HG02943 (cell line): ENCODE results near the gene GRID2.
"Not testable (repeated sequence)": the region's sequence is repeated elsewhere in the genome, so short reads cannot be mapped to it uniquely, and the experiment has no call there.

Source experiments
- ATAC-seq: cut with Tn5 transposase; IDR thresholded peaks from one replicate; pipeline ENCODE4 v1.9.1; 2021; ENCODE audit warnings: mild to moderate bottlenecking, low read depth, moderate library complexity; ENCODE audit not compliant: unreplicated experiment

GRID2 gene

DNA sequence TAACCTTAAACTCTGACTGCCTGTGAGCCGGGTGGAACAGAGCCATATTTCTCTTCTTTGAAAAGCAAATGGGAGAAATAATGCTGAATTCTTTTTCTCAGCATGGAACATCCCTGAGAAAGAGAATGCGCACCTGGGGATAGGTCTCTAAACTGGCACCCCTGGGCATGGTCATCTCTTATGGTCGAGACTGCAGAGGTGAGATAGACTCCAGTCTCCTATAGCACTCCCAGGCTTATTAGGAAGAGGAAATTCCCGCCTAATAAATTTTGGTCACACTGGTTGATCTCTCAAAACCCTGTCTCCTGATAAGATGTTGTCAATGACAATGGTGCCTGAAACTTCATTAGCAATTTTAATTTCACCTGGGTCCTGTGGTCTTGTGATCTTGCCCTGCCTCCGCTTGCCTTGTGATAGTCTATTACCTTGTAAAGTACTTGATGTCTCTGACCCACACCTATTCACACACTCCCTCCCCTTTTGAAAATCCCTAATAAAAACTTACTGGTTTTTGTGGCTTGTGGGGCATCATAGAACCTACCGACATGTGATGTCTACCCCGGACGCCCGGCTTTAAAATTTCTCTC lies 1062.5 kb downstream of the GRID2 start:
- not testable (repeated sequence) for ATAC-seq

DNA sequence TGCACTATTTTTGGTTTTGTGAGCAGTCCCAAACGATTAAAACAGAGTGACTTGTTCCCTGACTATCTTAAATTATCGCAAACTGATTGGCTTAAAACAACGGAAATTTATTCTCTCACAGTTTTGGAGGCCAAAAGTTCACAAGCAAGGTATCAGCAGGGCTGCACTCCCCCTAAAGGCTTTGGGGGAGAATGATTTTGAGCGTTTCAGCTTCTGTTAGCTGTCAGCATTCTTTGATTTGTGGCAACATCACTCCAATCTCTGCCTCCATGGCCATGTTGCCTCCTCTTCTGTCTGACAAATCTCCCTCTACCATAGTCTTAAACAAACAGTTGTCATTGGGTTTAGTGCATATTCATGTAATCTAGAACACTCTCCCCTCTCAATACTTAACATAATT lies 1065.2 kb downstream of the GRID2 start:
- no peak for ATAC-seq

DNA sequence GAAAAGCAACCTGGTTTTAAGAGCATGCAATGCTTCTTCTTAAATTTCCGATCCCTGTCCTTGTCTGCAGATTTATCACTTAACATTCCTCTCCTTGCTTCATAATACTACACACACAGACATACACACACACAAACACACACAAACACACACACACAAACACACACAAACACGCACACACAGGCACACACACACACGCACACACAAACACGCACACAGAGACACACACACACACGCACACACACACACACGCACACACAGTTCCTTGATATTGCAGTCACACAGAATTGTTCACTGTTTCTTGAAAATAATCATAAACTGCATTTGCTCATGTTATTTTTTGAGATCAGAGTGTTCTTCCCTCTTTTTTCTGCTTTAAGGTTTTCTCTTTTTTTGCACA lies 1066.5 kb downstream of the GRID2 start:
- ATAC-seq, result no peak

DNA sequence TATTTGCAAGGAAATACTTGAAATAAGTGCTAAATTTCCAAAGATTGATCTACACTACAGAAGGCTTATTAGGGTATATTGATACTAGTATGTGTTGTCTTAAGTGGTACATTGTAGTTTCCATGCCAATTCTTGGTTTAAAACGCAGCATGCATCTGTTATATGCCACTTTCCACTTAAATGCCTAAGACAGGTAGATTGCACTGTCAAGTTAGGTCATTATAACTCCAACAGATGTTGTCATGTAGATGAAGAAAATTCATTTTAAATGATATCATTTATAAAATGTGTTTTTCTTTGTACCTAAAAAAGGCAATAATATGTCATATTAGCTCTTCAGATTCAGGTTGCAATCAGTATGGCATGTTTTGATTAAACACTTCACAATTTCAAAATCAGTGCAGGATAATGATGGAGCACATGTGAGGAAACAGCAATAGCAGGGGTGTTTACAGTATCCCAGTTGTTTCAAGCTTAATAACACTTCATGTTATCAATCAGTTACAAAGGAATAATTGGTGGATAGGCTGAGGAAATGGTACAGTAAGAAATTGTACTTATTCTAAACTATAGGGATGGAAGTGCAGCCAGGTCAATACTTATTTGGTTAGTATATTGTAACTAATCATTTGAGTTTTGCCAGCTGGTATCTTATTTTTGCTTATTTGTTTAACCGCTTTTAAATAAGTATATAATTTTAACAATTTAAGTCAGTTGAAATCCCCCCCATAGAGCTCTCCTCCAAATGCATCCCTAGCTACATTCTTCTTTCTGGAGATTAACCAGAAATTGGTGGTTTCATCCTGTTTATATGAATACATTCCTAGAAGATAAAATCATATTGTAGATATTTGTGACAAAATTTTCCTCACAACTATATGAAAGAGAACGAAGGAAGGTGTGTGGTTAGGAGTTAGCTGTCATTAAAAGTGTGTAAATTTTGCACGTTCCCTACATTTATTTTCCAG lies 1070.4 kb downstream of the GRID2 start:
- ATAC-seq, result no peak

DNA sequence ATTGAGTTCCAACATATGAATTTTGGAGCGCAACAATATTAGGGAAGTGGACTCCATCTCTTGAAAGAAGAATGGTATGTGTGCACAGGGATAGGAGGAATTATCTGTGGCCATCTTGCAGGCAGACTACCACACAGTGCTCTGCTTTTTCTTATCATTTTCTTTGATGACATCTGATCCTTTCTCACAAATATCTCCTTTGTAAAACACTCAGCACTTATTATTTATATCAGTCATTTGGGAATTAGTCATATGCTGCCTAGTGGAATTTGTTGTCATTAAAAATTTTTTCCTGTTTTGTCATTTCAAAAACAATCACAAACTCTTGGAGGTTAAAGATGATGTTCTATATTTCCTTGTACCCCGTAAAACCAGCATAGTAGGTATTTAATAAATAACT lies 1080.5 kb downstream of the GRID2 start:
- ATAC-seq, result no peak

DNA sequence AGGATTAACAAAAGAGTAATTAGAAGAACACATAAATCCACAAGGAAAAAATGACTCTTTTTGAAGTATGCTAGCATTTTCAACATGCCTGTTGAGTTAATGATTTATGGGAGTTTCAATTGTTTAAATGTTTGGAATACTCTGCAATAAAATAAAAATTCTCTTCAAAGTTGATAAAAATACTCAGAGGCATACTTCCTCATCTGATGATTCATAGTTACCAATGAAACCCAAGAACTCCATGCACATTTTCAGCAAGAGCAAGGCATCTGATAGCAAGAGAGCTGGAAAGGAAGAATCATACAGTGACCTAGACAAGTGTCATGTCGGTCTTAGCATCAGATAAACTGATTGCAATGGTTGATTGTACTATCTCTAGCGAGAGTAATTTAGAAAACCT lies 1081.1 kb downstream of the GRID2 start:
- ATAC-seq, result no peak

DNA sequence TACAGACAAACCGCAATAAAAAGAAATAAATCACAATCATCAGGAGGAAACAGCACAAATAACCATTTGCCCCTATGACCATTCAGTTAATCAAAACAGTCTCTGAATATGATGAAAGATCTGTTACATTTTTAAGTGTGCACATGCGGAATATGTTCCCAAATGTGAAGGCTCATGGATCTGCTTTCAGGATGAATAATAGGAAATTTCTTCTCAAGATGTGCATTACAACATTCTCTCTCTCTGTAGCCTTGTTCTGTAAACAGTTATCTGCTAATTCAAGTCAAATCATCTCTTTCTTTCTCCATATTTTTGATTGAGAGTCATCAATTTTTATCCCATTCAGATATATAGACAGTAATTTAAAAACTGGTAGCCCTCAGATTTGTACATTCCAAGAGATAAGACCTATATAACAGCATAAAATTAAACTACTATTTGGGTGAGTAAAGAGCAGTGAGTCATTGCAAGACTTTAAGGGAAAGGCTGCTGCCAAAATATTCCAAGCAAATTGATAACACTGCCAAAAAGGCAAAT lies 1090.8 kb downstream of the GRID2 start:
- ATAC-seq, result no peak

DNA sequence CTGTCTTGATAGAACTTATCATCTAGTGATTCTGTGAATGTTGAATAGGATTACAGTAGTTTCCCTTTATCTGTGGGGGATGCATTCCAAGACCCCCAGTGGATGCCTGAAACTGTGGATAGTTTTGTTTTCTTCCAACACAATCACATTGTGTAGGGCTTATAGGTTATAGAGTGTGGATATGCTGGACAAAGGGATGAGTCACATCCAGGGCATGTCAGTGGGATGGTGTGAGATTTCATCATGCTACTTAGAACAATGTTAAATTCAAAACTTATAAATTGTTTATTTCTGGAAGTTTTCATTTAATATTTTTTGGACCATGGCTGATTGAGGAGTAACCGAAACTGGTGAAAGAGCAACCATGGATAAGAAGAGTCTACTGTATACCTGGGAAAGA lies 1092.5 kb downstream of the GRID2 start:
- no peak for ATAC-seq

DNA sequence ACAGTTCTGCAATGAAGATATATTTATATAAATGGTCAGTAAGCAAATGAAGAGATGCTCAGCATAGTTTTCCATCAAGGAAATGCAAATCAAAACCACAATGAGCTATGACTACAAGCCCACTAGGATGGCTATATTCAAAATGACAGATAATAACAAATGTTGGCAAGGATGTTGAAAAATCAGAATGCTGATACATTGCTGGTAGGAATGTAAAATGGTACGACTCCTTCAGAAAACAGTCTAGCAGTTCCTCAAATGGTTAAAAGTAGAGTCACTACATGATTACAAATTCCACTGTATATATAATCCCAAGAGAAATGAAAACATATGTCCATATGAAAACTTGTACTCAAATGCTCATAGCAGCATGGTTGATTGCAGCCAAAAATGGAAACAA lies 1099.8 kb downstream of the GRID2 start:
- no peak for ATAC-seq

DNA sequence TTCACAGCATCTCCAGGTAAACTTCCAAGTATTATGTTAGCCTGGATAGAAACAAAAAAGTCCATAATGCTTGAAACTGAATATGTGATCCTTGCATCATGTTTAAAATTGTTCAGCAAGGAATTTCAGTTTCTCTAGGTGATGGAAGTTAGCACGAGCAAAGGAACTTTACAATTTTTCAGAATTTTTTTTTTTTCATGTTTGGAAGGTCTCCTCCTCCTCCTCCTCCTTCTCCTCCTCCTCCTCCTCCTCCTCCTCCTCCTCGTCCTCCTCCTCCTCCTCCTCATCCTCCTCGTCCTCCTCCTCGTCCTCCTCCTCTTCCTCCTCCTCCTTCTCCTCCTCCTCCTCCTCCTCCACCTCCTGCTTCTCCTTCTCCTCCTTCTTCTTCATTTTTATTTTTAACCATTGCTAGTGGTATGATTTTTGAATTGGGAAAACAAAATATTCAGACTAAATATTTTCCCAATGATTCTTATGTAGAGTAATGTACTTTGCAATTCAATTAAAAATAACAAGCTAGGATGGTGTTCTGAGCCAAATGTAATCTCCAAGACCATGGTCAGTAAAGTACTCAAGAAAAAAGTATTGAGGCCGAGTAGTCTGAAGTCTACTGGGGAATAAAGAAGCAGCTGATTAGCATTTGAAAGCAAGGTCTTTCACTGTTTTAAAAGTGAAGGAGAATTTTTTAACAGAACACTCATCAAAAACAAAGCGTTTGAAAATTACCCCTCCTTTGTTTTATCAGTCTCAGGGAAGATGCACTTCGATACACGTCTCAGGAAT lies 1103.9 kb downstream of the GRID2 start:
- no peak for ATAC-seq

DNA sequence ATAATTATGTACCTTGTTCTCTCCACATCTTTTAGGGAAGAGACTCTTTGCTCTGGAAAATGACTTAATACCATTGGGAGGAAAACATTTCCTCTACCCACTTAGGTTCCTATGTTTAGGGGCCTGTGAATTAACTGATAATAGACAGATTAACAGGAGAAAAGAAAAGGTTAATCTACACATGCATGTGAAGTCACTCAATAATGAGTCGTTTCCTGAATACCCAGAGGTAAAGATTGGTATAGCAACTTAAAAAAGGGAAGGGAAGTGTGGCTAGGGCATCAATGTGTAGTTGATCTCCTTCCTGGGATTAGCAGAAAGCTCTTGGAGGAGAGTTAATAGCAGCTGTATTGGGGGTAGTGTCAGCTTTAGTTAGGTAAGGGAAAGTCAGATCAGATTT lies 1105.3 kb downstream of the GRID2 start:
- ATAC-seq, result no peak

DNA sequence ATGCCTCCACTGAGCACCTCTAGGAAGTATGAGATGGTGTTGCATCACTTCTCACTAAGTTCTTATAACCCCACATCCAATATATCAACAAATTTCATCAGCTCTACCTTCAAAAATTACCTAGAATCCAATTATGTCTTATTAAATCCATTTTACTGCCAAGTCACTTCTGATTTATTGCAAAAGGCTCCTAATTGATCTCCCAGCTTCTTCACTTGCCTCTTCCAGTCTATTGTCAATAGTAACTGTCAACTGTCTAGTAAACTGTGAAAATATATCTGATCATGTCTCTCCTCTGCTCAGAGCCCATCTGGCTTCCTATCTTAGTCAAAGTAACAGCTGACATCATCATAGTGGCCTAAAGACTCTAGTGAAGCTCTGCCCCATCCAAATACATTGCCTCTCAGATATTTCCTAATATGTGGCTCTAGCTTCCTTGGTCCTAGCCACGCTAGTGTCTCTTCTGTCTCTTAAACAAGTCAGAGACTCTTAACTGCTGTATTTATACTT lies 1110.3 kb downstream of the GRID2 start:
- ATAC-seq, result no peak

DNA sequence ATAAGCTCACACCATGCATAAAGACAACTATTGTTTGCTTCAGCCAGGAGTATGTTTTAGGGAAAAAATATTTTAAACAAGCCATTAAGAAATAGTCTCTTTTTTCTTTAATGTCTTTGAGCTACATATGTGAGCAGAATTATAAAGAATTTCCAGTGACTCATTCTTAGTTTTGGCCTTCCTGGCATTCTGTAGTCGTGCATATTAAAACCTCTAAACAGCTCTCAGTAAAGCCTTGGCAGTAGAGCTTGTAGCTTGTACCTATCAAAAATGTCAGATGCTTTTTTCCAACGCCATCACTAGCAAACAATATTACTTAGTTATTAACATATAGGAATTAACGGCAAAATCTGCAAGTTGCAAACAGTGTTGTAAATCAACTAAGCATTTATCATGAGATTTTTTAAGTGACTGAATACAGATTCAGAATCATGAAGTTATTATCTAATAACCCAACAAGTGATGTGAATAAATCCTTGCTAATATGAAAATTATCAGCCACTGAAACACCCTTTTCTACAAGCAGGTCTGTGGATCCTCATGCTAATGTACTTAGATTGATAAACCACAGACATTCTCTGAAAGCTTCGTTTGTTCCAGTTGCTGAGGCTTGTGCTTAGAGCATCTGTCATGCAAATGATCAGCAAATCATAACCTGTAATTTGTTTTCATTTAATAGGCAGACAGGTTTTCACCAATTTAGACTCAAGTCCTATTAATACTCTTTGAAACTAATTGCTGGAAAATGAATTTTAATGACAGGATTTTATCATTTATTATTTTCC lies 1112.8 kb downstream of the GRID2 start:
- ATAC-seq, result no peak

DNA sequence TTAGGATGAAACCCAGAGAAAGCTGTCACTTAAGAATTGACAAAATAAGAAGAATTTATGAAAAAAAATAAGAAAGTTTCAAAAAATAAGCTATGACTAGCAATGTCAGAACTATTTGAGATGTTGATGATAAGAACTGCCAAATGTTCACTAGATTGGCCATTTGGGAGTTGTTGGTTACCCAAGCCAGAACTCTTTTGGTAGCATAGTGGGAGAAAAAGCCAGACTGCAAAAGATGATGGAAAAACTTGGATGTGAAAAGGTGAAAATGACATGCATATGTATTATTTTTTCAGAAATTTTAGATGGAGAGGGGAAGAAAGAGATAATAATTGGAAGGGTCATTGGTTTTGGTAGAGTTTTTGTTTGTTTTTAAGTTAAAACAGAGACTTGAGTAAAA lies 1127.6 kb downstream of the GRID2 start:
- no peak for ATAC-seq

DNA sequence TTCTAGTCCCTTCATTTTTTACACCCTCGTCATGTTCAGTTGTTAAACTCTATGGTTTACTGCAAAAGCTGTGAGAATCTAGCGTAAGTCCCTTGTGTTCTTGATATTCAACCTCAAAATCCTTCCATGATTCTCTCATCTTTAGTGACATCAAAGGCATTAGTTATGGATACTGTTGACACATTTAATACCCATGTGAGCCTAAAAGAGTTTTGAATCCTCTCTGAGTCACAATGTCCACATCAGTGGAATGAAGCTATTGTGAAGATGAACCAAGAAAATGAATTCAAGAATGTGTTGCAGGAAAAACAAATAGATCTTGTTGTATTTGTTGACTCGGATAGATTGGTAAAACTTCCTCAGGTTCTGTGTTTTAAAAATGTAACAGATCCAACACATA lies 1130.1 kb downstream of the GRID2 start:
- ATAC-seq, result no peak

DNA sequence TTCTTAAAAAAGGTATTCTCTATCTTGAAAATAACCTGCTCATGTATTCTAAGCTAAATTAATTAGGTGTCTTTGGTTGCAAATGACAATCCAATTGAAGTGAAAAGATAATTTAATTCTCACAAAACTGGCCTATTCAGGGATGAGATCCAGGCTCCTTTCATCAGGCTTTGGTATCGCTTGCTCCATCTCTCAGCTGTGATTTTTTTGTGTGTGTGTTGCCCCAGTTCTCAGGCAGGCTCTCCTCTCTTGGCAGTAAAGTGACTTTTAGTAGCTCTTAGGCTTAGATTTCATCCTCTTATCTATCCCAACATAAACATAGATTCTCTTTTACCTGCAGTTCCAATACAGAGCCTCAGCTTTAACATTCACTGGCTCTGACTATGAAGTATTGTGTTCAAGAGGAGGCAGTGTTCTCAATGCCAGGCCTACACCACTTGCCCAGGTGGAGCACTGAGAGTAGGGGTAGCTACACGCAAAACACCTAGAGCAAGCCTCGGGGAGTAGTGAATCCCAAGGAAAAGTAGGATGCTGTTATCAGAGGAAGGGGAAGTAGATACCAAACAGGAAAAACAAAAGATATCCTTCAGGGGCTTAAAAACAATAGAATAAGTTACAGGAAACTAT lies 1132.3 kb downstream of the GRID2 start:
- no peak for ATAC-seq

DNA sequence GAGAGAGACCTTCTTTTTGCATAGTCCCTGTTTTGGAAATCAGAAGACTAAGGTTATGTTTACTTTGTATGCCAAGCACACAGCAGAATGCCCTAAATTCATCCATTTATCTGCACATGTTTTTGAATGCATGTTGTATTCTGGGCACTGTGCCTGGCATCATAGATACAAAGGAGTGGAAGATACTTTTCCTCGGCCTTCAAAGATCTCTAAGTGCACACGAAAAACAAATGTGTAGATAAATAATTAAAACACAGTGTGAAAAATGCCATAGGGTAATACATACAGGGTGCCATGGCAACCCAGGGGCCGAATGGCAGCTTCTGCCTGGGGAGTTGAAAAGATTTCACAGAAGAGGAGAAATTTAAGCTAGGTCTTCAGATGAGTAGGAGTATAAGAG lies 1134.2 kb downstream of the GRID2 start:
- ATAC-seq, result no peak

DNA sequence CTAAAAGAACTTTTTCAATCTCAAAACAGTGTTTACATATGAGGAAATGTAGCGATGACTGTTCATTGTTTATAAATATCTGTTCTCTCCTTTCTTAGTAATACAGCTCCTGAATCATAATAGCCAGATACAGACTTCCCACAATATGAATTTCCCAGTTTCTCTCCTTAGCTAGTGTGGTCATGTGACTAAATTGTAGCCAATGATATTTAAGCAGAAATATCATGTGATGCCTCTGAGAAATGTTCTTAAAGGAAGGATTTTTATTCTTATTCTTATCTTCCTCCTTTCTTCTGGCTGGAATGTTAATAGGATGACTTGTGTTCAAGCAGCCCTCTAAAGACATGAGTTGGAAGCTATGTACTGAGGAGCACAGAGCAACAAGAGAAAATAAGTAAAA lies 1141.1 kb downstream of the GRID2 start:
- ATAC-seq, result no peak

DNA sequence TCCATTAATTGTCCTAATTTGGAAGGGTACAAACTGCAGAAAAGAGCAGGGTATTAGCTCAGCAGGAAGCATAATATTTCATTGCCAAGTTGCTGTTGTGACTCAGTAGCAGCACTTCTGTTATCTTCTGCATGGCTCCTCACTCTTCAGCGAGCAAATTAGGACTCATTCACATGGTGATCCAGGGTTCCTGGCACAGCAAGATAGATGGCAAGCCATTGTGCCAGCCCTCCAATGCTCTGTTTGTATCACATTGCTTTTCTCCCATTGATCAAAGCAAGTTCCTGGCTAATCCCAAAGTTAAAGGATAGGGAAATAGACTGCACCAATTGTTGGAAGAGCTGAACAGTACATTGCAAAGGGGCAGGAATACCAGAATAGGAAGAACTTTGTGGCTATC lies 1142.3 kb downstream of the GRID2 start:
- ATAC-seq, result no peak
